Umbilical cord (tissue), 2 donors: ENCODE results near the gene B3GALT4. TPM values are rescaled to one million over a fixed set of nuclear protein-coding genes. Genes with fewer than 3 reads are reported as not detected.
"Not testable (repeated sequence)": the region's sequence is repeated elsewhere in the genome, so short reads cannot be mapped to it uniquely, and the experiment has no call there.

Experiments
- DNase-seq: peaks from one replicate; pipeline ENCODE4 v3.0.0-alpha.2; 2015; ENCODE audit warnings: low spot score
- total RNA-seq: library from RNA; depleted of rRNA; stranded (reverse); fragments of >200 nt; gene quantifications from one replicate; pipeline ENCODE4 v1.2.3, GENCODE V29; 2014; ENCODE audit warnings: low replicate concordance; ENCODE audit not compliant: insufficient read depth

B3GALT4 gene
- total RNA-seq, result 7.7 TPM

- DNase-seq, result peak; percentile 86
Measured at GRCh38 chr6:33276864-33277662, at the start of gene B3GALT4. TSS of gene B3GALT4 (plus strand) at chr6:33277123. CDS start at chr6:33277420, 297 bp downstream.

- no peak for DNase-seq
Measured at GRCh38 chr6:33235221-33235634, 41.7 kb upstream of the B3GALT4 start.

- DNase-seq, result no peak
Measured at GRCh38 chr6:33236328-33236727, 40.6 kb upstream of the B3GALT4 start.

GRCh38 chr6:33236852-33237251, 40.1 kb upstream of the B3GALT4 start:
- DNase-seq, result no peak

GRCh38 chr6:33237741-33238140, 39.2 kb upstream of the B3GALT4 start:
- no peak for DNase-seq

GRCh38 chr6:33241968-33242367, 35.0 kb upstream of the B3GALT4 start:
- DNase-seq, result no peak

GRCh38 chr6:33243476-33243875, 33.4 kb upstream of the B3GALT4 start:
- DNase-seq, result no peak

GRCh38 chr6:33247977-33248642, 28.8 kb upstream of the B3GALT4 start:
- peak; percentile 90 for DNase-seq

GRCh38 chr6:33248643-33248931, 28.3 kb upstream of the B3GALT4 start:
- DNase-seq, result no peak

GRCh38 chr6:33248932-33249731, 27.8 kb upstream of the B3GALT4 start:
- peak; percentile 100 for DNase-seq

- DNase-seq, result no peak
Measured at GRCh38 chr6:33249732-33250630, 26.9 kb upstream of the B3GALT4 start.

- DNase-seq, result no peak
Measured at GRCh38 chr6:33250731-33251130, 26.2 kb upstream of the B3GALT4 start.

GRCh38 chr6:33251395-33252012, 25.4 kb upstream of the B3GALT4 start:
- no peak for DNase-seq

GRCh38 chr6:33252759-33253158, 24.2 kb upstream of the B3GALT4 start:
- DNase-seq, result no peak

- DNase-seq, result no peak
Measured at GRCh38 chr6:33254591-33254990, 22.3 kb upstream of the B3GALT4 start.

- DNase-seq, result no peak
Measured at GRCh38 chr6:33259032-33259431, 17.9 kb upstream of the B3GALT4 start.

GRCh38 chr6:33262490-33262889, 14.4 kb upstream of the B3GALT4 start:
- DNase-seq, result not testable (repeated sequence)

- DNase-seq, result no peak
Measured at GRCh38 chr6:33264015-33264414, 12.9 kb upstream of the B3GALT4 start.

- DNase-seq, result no peak
Measured at GRCh38 chr6:33271117-33271467, 5.8 kb upstream of the B3GALT4 start.

- DNase-seq, result peak; percentile 99
Measured at GRCh38 chr6:33271468-33272274, 5.3 kb upstream of the B3GALT4 start, which contains the start of the genes RPS18 and VPS52. TSS of gene RPS18 (plus strand) at chr6:33272075. CDS start at chr6:33272120, 45 bp downstream. TSS of gene VPS52 (minus strand) at chr6:33271876. CDS start at chr6:33271675, 201 bp downstream.
